GM23338 (cell line): ENCODE results near the gene SERGEF. TPM values are rescaled to one million over a fixed set of nuclear protein-coding genes. Genes with fewer than 3 reads are reported as not detected.

Source experiments
- ATAC-seq: fragments of 200-7000 bp; cut with Tn5 transposase; 3 replicates; pipeline ENCODE4 v1.9.1; 2020
- DNase-seq: peaks from one replicate; pipeline ENCODE4 v3.0.0-alpha.2; 2015; ENCODE audit warnings: low spot score
- H2AFZ ChIP-seq: fragments of 200-600 bp; sonication (generic); 2 replicates; pipeline ENCODE4 v1.8.0; 2016; ENCODE audit warnings: antibody characterized with exemption, mild to moderate bottlenecking, moderate library complexity
- H3F3A ChIP-seq: fragments of 200-600 bp; sonication (generic); replicated peaks from 2 replicates; pipeline ENCODE4 v1.8.0; 2017; ENCODE audit warnings: antibody characterized with exemption, mixed run types, low read depth
- H3K27ac ChIP-seq: fragments of 200-600 bp; sonication (generic); 2 replicates; pipeline ENCODE4 v1.6.1; 2016; ENCODE audit warnings: low read depth
- H3K27me3 ChIP-seq: fragments of 200-600 bp; sonication (generic); 2 replicates; pipeline ENCODE4 v1.8.0; 2016; ENCODE audit warnings: mild to moderate bottlenecking, mixed run types, moderate library complexity; ENCODE audit not compliant: insufficient read depth
- H3K36me3 ChIP-seq: fragments of 200-600 bp; sonication (generic); 2 replicates; pipeline ENCODE4 v1.8.0; 2016; ENCODE audit warnings: mild to moderate bottlenecking; ENCODE audit not compliant: insufficient read depth
- H3K4me1 ChIP-seq: fragments of 200-600 bp; sonication (generic); 2 replicates; pipeline ENCODE4 v1.8.0; 2016; ENCODE audit warnings: mild to moderate bottlenecking, moderate library complexity; ENCODE audit not compliant: insufficient read depth
- H3K4me2 ChIP-seq: fragments of 200-600 bp; sonication (generic); 2 replicates; pipeline ENCODE4 v1.7.1; 2017; ENCODE audit warnings: mixed run types
- H3K4me3 ChIP-seq: fragments of 200-600 bp; sonication (generic); 2 replicates; pipeline ENCODE4 v1.6.1; 2016; ENCODE audit warnings: mixed run types
- H3K79me2 ChIP-seq: fragments of 200-600 bp; sonication (generic); replicated peaks from 2 replicates; pipeline ENCODE4 v1.8.0; 2017; ENCODE audit warnings: mild to moderate bottlenecking; ENCODE audit not compliant: insufficient read depth
- H3K9me2 ChIP-seq: fragments of 200-600 bp; sonication (generic); 2 replicates; pipeline ENCODE4 v1.8.0; 2017; ENCODE audit not compliant: insufficient read depth
- H4K20me1 ChIP-seq: fragments of 200-600 bp; sonication (generic); replicated peaks from 2 replicates; pipeline ENCODE4 v1.8.0; 2017; ENCODE audit warnings: mild to moderate bottlenecking; ENCODE audit not compliant: insufficient read depth
- H3K27ac Mint-ChIP-seq: 2 replicates; pipeline ENCODE4 v1.8.0; 2020; ENCODE audit warnings: inconsistent platforms, mild to moderate bottlenecking, moderate library complexity, mixed read lengths
- H3K27me3 Mint-ChIP-seq: 3 replicates; pipeline ENCODE4 v1.8.0; 2022; ENCODE audit warnings: low read depth, mild to moderate bottlenecking, moderate library complexity, mixed read lengths, inconsistent platforms; ENCODE audit not compliant: insufficient read depth, poor library complexity
- H3K36me3 Mint-ChIP-seq: 3 replicates; pipeline ENCODE4 v1.8.0; 2021; ENCODE audit warnings: low read depth, mild to moderate bottlenecking, inconsistent platforms, moderate library complexity, mixed read lengths
- H3K4me1 Mint-ChIP-seq: 3 replicates; pipeline ENCODE4 v1.8.0; 2020; ENCODE audit warnings: mild to moderate bottlenecking, inconsistent platforms, mixed read lengths
- H3K4me3 Mint-ChIP-seq: 3 replicates; pipeline ENCODE4 v1.8.0; 2021; ENCODE audit warnings: moderate library complexity, mild to moderate bottlenecking, inconsistent platforms, mixed read lengths
- H3K9me3 Mint-ChIP-seq: 3 replicates; pipeline ENCODE4 v1.8.0; 2020; ENCODE audit warnings: moderate library complexity, mild to moderate bottlenecking, inconsistent platforms, mixed read lengths
- EZH2 ChIP-seq: fragments of 200-600 bp; sonication (generic); IDR thresholded peaks from one replicate; pipeline ENCODE4 v1.8.0; 2017; ENCODE audit warnings: antibody characterized with exemption, mild to moderate bottlenecking, low read depth; ENCODE audit not compliant: unreplicated experiment
- NANOG ChIP-seq: IDR thresholded peaks from 2 replicates; pipeline ENCODE4 v1.6.1; 2016; ENCODE audit warnings: antibody characterized with exemption, borderline replicate concordance
- STAT1 ChIP-seq: IDR thresholded peaks from one replicate; pipeline ENCODE4 v1.6.1; 2016; ENCODE audit warnings: antibody characterized with exemption; ENCODE audit not compliant: unreplicated experiment
- ZNF114 ChIP-seq: fragments of 250-450 bp; sonication (Bioruptor Pico); IDR thresholded peaks from 2 replicates; pipeline ENCODE4 v1.5.0; 2020; ENCODE audit warnings: mild to moderate bottlenecking, moderate library complexity
- polyA plus RNA-seq: library from polyadenylated mRNA; unstranded; fragments of >200 nt; fragmentation: Nextera tagmentation; extraction: Ambion mirVana; gene quantifications from 2 replicates; pipeline ENCODE4 v1.2.1, GENCODE V29; 2016
- total RNA-seq: library from RNA; depleted of rRNA; stranded (reverse); fragments of >200 nt; shearing (Covaris generic); gene quantifications from 2 replicates; pipeline ENCODE4 v1.2.3, GENCODE V29; 2014
- TF ChIP-seq, protein P1 (sequence below): fragments of 250-450 bp; sonication (Bioruptor Pico); IDR thresholded peaks from 2 replicates; pipeline ENCODE4 v1.5.0; 2020; ENCODE audit warnings: mild to moderate bottlenecking, moderate library complexity

Gene SERGEF
- total and polyA plus RNA-seq, 2 experiments from 2014 or later, result 24.2 to 27.9 TPM

GRCh38 chr11:18061351-18061750 is 48.5 kb upstream of the SERGEF start (continued):
- TF ChIP-seq, protein P1, sequence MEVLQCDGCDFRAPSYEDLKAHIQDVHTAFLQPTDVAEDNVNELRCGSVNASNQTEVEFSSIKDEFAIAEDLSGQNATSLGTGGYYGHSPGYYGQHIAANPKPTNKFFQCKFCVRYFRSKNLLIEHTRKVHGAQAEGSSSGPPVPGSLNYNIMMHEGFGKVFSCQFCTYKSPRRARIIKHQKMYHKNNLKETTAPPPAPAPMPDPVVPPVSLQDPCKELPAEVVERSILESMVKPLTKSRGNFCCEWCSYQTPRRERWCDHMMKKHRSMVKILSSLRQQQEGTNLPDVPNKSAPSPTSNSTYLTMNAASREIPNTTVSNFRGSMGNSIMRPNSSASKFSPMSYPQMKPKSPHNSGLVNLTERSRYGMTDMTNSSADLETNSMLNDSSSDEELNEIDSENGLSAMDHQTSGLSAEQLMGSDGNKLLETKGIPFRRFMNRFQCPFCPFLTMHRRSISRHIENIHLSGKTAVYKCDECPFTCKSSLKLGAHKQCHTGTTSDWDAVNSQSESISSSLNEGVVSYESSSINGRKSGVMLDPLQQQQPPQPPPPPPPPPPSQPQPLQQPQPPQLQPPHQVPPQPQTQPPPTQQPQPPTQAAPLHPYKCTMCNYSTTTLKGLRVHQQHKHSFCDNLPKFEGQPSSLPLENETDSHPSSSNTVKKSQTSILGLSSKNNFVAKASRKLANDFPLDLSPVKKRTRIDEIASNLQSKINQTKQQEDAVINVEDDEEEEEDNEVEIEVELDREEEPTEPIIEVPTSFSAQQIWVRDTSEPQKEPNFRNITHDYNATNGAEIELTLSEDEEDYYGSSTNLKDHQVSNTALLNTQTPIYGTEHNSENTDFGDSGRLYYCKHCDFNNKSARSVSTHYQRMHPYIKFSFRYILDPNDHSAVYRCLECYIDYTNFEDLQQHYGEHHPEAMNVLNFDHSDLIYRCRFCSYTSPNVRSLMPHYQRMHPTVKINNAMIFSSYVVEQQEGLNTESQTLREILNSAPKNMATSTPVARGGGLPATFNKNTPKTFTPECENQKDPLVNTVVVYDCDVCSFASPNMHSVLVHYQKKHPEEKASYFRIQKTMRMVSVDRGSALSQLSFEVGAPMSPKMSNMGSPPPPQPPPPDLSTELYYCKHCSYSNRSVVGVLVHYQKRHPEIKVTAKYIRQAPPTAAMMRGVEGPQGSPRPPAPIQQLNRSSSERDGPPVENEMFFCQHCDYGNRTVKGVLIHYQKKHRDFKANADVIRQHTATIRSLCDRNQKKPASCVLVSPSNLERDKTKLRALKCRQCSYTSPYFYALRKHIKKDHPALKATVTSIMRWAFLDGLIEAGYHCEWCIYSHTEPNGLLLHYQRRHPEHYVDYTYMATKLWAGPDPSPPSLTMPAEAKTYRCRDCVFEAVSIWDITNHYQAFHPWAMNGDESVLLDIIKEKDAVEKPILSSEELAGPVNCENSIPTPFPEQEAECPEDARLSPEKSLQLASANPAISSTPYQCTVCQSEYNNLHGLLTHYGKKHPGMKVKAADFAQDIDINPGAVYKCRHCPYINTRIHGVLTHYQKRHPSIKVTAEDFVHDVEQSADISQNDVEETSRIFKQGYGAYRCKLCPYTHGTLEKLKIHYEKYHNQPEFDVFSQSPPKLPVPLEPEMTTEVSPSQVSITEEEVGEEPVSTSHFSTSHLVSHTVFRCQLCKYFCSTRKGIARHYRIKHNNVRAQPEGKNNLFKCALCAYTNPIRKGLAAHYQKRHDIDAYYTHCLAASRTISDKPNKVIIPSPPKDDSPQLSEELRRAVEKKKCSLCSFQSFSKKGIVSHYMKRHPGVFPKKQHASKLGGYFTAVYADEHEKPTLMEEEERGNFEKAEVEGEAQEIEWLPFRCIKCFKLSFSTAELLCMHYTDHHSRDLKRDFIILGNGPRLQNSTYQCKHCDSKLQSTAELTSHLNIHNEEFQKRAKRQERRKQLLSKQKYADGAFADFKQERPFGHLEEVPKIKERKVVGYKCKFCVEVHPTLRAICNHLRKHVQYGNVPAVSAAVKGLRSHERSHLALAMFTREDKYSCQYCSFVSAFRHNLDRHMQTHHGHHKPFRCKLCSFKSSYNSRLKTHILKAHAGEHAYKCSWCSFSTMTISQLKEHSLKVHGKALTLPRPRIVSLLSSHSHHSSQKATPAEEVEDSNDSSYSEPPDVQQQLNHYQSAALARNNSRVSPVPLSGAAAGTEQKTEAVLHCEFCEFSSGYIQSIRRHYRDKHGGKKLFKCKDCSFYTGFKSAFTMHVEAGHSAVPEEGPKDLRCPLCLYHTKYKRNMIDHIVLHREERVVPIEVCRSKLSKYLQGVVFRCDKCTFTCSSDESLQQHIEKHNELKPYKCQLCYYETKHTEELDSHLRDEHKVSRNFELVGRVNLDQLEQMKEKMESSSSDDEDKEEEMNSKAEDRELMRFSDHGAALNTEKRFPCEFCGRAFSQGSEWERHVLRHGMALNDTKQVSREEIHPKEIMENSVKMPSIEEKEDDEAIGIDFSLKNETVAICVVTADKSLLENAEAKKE (CRISPR knock-in tag), result no peak
- TF ChIP-seq ZNF114 (CRISPR knock-in tag), result no peak
- no peak for TF ChIP-seq NANOG
- TF ChIP-seq STAT1, result no peak

- no peaks in the 10 kb centered on the region for H3K4me1 ChIP-seq
- no peaks in the 10 kb centered on the region; the same call in 2 of the 3 replicates for H3K9me3 Mint-ChIP-seq
- H3K4me2 ChIP-seq, result no peak overlapping the region
- no peak for TF ChIP-seq EZH2
- no peaks in the 10 kb centered on the region; the same call in 1 of the 2 replicates for H3K9me2 ChIP-seq
- no peaks in the 10 kb centered on the region for H3K4me1 Mint-ChIP-seq
- no peaks in the 10 kb centered on the region for H3K79me2 ChIP-seq
- H3F3A ChIP-seq, result no peaks in the 10 kb centered on the region
- no peaks in the 10 kb centered on the region for H3K36me3 Mint-ChIP-seq
- H2AFZ ChIP-seq, result no peak overlapping the region
- no peak overlapping the region for H3K27ac Mint-ChIP-seq
- H3K36me3 ChIP-seq, result no peaks in the 10 kb centered on the region
- no peaks in the 10 kb centered on the region for H3K27me3 Mint-ChIP-seq
- DNase-seq (no peak), ATAC-seq (no peak)
- no peaks in the 10 kb centered on the region; the same call in 1 of the 2 replicates for H4K20me1 ChIP-seq
- no peak overlapping the region for H3K4me3 Mint-ChIP-seq
- no peak overlapping the region for H3K4me3 ChIP-seq
- H3K27me3 ChIP-seq, result no peaks in the 10 kb centered on the region
- no peak overlapping the region for H3K27ac ChIP-seq
These were observed 43.8 kb upstream of the SERGEF start for GRCh38 chr11:18056561-18057181.
